Measurements from ENCODE around the gene STAT3. TPM values are rescaled to one million over a fixed set of nuclear protein-coding genes. Genes with fewer than 3 reads are reported as not detected.

Gene STAT3
- total and polyA plus RNA-seq, 9 of the 15 experiments (the other 6 are each of a cell fraction or from before 2014, with no cell fraction given), result 90.0 to 179 (median 114) TPM

DNA sequence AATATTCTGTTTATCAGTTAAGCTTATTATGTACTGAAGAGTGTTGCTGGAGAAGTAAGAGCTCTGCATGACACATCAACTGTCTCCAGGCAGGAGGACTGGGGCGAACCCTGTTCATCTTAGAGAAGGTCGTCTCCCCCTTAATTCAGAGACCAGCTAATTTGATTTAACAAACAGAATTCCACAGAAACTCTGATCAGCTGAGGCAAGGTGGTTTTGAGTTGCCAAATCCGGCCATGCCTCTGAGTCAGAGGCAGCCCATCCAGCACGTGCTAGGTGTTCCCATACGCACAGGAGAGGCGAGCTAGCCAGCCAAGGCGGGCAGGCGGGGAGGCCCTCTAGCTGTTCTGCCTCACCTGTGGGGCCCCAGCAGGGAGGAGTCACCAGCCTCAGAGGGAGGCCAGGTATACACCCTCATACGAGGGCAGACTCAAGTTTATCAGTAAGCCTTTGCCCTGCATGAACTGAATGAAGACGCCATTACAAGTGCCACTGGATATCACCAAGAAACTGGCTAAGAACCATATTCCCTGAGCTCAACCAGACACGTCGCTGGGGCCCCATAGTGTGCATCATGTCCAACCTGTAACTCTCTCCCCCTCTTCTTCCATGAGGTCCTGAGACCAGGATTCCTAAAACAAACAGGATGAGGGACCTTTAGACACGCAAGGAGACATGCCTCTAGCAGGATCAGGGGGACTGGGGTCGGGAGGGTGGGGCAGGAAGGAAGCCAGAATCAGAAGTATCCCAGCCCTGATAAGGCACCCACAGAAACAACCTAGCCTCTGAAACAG is 74.3 kb downstream of the STAT3 start (continued):
- TF ChIP-seq, protein P1, sequence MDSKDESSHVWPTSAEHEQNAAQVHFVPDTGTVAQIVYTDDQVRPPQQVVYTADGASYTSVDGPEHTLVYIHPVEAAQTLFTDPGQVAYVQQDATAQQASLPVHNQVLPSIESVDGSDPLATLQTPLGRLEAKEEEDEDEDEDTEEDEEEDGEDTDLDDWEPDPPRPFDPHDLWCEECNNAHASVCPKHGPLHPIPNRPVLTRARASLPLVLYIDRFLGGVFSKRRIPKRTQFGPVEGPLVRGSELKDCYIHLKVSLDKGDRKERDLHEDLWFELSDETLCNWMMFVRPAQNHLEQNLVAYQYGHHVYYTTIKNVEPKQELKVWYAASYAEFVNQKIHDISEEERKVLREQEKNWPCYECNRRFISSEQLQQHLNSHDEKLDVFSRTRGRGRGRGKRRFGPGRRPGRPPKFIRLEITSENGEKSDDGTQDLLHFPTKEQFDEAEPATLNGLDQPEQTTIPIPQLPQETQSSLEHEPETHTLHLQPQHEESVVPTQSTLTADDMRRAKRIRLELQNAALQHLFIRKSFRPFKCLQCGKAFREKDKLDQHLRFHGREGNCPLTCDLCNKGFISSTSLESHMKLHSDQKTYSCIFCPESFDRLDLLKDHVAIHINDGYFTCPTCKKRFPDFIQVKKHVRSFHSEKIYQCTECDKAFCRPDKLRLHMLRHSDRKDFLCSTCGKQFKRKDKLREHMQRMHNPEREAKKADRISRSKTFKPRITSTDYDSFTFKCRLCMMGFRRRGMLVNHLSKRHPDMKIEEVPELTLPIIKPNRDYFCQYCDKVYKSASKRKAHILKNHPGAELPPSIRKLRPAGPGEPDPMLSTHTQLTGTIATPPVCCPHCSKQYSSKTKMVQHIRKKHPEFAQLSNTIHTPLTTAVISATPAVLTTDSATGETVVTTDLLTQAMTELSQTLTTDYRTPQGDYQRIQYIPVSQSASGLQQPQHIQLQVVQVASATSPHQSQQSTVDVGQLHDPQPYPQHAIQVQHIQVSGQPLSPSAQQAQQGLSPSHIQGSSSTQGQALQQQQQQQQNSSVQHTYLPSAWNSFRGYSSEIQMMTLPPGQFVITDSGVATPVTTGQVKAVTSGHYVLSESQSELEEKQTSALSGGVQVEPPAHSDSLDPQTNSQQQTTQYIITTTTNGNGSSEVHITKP (IDR thresholded peaks at IDR 0.05; ENCODE audit: partially characterized antibody), result no peak
- TF ChIP-seq TBP (optimal IDR thresholded peaks at IDR 0.05; ENCODE audit: low read depth, low read length) (peak; percentile 23), ZNF551 (CRISPR knock-in tag; IDR thresholded peaks at IDR 0.05) (no peak), NONO (IDR thresholded peaks at IDR 0.05; ENCODE audit: low read depth in 2 of 2, low read length in 1 of 2) (no peak), ZNF778 (CRISPR knock-in tag; IDR thresholded peaks at IDR 0.05) (no peak), MEF2A (IDR thresholded peaks at IDR 0.05; ENCODE audit: control insufficient read depth, low read depth, low read length) (no peak), EGR1 (conservative IDR thresholded peaks at IDR 0.05) (no peak), DMBX1 (CRISPR knock-in tag; IDR thresholded peaks at IDR 0.05; ENCODE audit: borderline replicate concordance) (peak; percentile 97), ZNF24 (IDR thresholded peaks at IDR 0.05) (no peak)
- TF ChIP-seq, protein P2, sequence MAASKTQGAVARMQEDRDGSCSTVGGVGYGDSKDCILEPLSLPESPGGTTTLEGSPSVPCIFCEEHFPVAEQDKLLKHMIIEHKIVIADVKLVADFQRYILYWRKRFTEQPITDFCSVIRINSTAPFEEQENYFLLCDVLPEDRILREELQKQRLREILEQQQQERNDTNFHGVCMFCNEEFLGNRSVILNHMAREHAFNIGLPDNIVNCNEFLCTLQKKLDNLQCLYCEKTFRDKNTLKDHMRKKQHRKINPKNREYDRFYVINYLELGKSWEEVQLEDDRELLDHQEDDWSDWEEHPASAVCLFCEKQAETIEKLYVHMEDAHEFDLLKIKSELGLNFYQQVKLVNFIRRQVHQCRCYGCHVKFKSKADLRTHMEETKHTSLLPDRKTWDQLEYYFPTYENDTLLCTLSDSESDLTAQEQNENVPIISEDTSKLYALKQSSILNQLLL (CRISPR knock-in tag; IDR thresholded peaks at IDR 0.05; ENCODE audit: borderline replicate concordance), result no peak
- TF ChIP-seq, protein P3, sequence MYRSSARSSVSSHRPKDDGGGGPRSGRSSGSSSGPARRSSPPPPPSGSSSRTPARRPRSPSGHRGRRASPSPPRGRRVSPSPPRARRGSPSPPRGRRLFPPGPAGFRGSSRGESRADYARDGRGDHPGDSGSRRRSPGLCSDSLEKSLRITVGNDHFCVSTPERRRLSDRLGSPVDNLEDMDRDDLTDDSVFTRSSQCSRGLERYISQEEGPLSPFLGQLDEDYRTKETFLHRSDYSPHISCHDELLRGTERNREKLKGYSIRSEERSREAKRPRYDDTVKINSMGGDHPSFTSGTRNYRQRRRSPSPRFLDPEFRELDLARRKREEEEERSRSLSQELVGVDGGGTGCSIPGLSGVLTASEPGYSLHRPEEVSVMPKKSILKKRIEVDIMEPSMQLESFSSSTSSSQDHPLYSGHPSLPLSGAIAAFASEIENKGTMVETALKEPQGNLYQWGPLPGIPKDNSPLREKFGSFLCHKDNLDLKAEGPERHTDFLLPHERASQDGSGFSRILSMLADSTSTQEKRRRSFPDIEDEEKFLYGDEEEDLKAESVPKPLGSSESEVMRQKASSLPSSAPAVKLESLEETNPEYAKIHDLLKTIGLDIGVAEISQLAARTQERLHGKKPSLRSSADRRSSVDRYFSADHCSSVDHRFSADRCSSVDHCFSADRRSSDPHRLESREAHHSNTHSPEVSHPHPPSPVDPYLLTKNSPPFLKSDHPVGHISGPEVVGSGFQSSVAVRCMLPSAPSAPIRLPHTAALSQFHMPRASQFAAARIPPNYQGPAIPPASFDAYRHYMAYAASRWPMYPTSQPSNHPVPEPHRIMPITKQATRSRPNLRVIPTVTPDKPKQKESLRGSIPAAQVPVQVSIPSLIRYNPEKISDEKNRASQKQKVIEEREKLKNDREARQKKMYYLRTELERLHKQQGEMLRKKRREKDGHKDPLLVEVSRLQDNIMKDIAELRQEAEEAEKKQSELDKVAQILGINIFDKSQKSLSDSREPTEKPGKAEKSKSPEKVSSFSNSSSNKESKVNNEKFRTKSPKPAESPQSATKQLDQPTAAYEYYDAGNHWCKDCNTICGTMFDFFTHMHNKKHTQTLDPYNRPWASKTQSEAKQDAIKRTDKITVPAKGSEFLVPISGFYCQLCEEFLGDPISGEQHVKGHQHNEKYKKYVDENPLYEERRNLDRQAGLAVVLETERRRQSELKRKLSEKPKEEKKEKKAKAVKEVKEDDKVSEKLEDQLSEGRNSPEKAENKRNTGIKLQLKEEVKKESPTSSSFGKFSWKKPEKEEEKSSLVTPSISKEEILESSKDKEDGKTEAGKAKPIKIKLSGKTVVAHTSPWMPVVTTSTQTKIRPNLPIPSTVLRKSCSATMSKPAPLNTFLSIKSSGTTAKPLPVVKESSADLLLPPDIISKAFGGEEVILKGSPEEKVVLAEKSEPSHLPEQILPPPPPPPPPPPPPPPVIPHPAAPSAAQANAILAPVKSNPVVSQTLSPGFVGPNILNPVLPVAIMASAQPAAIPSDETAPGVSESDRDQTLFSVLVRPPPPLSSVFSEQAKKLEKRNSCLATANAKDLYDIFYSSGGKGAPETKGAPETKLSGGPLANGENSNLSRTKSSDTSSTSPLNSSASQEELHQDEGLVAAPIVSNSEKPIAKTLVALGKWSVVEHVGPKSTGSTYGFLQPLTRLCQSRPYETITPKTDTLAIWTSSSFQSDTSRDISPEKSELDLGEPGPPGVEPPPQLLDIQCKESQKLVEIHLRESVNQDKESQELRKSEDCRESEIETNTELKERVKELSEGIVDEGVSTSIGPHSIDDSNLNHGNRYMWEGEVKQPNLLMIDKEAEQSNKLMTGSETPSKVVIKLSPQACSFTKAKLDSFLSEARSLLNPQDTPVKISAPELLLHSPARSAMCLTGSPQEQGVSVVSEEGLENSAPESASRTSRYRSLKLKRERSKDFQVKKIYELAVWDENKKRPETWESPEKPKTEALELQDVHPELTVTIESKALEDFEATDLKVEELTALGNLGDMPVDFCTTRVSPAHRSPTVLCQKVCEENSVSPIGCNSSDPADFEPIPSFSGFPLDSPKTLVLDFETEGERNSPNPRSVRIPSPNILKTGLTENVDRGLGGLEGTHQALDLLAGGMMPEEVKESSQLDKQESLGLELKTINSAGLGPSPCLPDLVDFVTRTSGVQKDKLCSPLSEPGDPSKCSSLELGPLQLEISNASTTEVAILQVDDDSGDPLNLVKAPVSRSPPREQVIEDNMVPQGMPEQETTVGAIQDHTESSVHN (IDR thresholded peaks at IDR 0.05; ENCODE audit: borderline replicate concordance in 1 of 2, low read depth in 1 of 2), result no peak
- TF ChIP-seq, protein P4, sequence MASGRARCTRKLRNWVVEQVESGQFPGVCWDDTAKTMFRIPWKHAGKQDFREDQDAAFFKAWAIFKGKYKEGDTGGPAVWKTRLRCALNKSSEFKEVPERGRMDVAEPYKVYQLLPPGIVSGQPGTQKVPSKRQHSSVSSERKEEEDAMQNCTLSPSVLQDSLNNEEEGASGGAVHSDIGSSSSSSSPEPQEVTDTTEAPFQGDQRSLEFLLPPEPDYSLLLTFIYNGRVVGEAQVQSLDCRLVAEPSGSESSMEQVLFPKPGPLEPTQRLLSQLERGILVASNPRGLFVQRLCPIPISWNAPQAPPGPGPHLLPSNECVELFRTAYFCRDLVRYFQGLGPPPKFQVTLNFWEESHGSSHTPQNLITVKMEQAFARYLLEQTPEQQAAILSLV (tag; IDR thresholded peaks at IDR 0.05), result 0 out of 2 replicates have a peak, but pooled peaks have one; percentile 49
